IgD-negative memory B cell (primary cell): ENCODE results near the gene XAGE3. TPM values are rescaled to one million over a fixed set of nuclear protein-coding genes. Genes with fewer than 3 reads are reported as not detected.
"Not testable (repeated sequence)": the region's sequence is repeated elsewhere in the genome, so short reads cannot be mapped to it uniquely, and the experiment has no call there.

Experiments used
- H3K27ac Mint-ChIP-seq, 3 donors: one replicate each; pipeline ENCODE4 v1.8.0; 2020 to 2022; ENCODE audit warnings: mild to moderate bottlenecking in 3 of 3, mixed read lengths in 3 of 3, moderate library complexity in 1 of 3
- H3K27me3 Mint-ChIP-seq: one replicate; pipeline ENCODE4 v1.8.0; 2021; ENCODE audit warnings: mixed read lengths
- H3K36me3 Mint-ChIP-seq: one replicate; pipeline ENCODE4 v1.8.0; 2020; ENCODE audit warnings: mild to moderate bottlenecking, mixed read lengths
- H3K4me1 Mint-ChIP-seq, 3 donors: one replicate each; pipeline ENCODE4 v1.8.0; 2020 to 2022; ENCODE audit warnings: mixed read lengths in 3 of 3, mild to moderate bottlenecking in 1 of 3
- H3K4me3 Mint-ChIP-seq, 4 donors: one replicate each; pipeline ENCODE4 v1.8.0; 2020 to 2022; ENCODE audit warnings: mild to moderate bottlenecking in 4 of 4, mixed read lengths in 4 of 4, moderate library complexity in 3 of 4
- H3K9me3 Mint-ChIP-seq, 3 donors: one replicate each; pipeline ENCODE4 v1.8.0; 2020 to 2021; ENCODE audit warnings: mixed read lengths in 3 of 3, mild to moderate bottlenecking in 1 of 3
- polyA plus RNA-seq: library from polyadenylated mRNA; unstranded; fragments of 300-500 nt; fragmentation: Illumina TruSeq; gene quantifications from one replicate; pipeline ENCODE4 v1.2.3, GENCODE V29; 2021

Gene XAGE3
- polyA plus RNA-seq, 1 donor from 2014 or later, result not detected

DNA sequence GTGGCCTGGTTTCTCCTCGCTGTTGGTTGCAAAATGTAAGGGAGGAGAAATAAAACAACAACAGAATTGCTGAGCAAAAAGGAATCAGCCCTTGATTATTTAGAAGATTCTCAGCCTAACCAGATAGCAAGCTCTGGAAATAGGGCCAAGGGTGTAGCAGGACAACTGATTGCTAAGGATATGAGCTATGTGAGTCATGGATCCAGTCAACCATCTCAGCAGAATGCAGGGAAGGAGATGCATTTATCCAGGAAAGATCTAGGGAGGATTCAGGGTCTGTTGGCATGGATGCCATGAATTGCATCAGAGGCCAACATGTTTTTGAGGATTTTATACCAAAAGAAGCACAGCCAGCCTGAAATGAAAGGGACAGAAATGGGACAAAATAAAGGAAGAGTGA, 2.2 kb upstream of the XAGE3 start:
- peaks cover 5% of the 10 kb centered on the region for H3K27me3 Mint-ChIP-seq
- H3K27ac Mint-ChIP-seq, result no peak overlapping the region

GRCh38 chrX:52865343-52865998, 2.4 kb downstream of the XAGE3 start:
- Mint-ChIP-seq H3K27ac (no peak overlapping the region), H3K9me3 (peaks cover 0 to 2% (median 0%) of the 10 kb centered on the region in 3 donors), H3K36me3 (no peaks in the 10 kb centered on the region), H3K4me1 (no peaks in the 10 kb centered on the region), H3K4me3 (no peak overlapping the region), H3K27me3 (peaks cover 3% of the 10 kb centered on the region)

More for the DNA sequence above, 2.2 kb upstream of the XAGE3 start:
- Mint-ChIP-seq H3K4me1 (no peaks in the 10 kb centered on the region), H3K9me3 (no peaks in the 10 kb centered on the region), H3K36me3 (peaks cover under 1% of the 10 kb centered on the region), H3K4me3 (no peak overlapping the region)

DNA sequence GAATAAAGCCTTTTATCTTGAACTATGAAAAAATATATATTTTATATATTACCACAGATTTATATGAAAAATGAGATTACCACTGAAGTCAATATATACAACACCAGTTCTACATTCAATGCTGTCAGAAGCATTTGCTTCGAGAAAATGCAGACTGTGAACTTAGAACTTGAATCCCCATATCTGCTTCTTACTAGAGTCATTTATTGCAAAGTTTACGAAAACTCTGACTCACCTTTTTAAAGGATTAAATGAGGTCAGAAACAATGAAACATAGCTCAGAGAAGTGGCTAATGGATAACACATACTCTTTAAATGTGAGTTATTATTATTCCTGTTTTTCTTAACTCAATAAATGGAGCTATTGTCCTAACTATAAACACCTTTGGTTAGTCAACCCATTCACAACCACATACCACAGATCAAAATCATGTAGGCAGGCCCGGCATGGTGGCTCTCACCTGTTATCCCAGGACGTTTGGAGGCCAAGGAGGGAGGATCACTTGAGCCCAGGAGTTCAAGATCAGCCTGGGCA, 10.8 kb downstream of the XAGE3 start:
- not testable (repeated sequence) for H3K4me3 Mint-ChIP-seq, H3K9me3 Mint-ChIP-seq, H3K27ac Mint-ChIP-seq

DNA sequence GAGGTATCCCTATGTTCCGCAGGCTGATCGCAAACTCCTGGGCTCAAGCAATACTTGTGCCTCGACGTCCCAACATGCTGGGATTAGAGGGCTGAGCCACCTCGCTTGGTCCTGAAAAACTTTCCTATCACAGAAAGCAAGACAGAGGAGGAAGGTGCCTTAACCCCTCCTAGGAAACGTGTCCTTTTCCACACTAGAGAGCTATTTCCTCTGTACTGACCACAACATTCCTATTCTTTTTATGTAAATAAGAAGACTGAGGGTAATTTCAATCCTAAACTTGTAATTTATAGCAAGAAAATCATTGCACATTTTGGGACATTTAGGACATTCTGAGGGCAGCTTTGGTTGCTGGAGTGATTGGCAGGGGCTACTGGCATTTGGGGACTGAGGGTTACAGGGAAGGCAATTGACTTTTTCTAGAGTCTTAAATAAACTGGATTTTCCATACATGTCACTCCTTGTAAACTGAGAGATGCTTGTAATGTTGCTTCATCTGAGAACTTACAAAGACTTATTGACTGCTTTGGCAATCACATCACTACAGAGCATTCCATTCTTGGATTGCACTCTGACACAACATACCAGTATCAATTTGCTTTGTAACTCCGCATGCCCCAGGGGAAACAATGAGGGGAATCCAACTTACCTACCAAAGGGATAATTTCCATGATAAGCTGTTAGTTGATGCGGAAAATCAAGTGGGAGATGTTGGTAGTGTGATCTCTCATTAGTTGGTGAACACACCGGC, 15.6 kb downstream of the XAGE3 start:
- peak overlapping the region in 1 of 4 donors; percentile 37 for H3K4me3 Mint-ChIP-seq
- H3K4me1 Mint-ChIP-seq, result peaks cover 5 to 9% (median 7%) of the 10 kb centered on the region in 3 donors
- no peaks in the 10 kb centered on the region for H3K9me3 Mint-ChIP-seq
- H3K27me3 Mint-ChIP-seq, result peaks cover 10% of the 10 kb centered on the region
- H3K27ac Mint-ChIP-seq, result no peak overlapping the region
- no peaks in the 10 kb centered on the region for H3K36me3 Mint-ChIP-seq

More for the DNA sequence above, 10.8 kb downstream of the XAGE3 start:
- H3K4me1 Mint-ChIP-seq, H3K27me3 Mint-ChIP-seq, H3K36me3 Mint-ChIP-seq: not testable (repeated sequence)

- not testable (repeated sequence) for H3K4me1 Mint-ChIP-seq, H3K27ac Mint-ChIP-seq, H3K27me3 Mint-ChIP-seq, H3K4me3 Mint-ChIP-seq, H3K36me3 Mint-ChIP-seq, H3K9me3 Mint-ChIP-seq
These were observed 24.3 kb downstream of the XAGE3 start for GRCh38 chrX:52843619-52844018.

DNA sequence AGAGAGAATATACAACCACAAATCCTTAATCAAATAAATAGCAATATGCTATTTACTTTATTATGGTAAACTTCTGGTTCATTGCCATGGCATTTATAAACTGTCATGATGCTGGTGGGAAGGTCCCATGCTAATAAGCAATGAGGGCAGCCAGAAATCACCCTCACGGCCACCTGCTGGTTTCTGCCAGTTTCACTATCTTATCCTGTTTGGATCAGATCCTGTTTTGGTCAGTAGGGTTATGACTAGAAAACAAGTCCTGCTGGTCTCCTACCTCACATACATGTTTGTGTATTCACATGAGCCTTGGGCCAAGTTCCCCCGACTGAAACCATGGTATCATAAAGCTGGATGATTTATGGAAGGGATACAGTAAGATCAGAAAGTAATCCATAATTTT, 28.7 kb downstream of the XAGE3 start:
- no peaks in the 10 kb centered on the region for H3K4me1 Mint-ChIP-seq
- H3K9me3 Mint-ChIP-seq, result no peaks in the 10 kb centered on the region
- H3K4me3 Mint-ChIP-seq, result no peak overlapping the region
- no peak overlapping the region for H3K27ac Mint-ChIP-seq
- H3K36me3 Mint-ChIP-seq, result no peaks in the 10 kb centered on the region
- H3K27me3 Mint-ChIP-seq, result no peaks in the 10 kb centered on the region

DNA sequence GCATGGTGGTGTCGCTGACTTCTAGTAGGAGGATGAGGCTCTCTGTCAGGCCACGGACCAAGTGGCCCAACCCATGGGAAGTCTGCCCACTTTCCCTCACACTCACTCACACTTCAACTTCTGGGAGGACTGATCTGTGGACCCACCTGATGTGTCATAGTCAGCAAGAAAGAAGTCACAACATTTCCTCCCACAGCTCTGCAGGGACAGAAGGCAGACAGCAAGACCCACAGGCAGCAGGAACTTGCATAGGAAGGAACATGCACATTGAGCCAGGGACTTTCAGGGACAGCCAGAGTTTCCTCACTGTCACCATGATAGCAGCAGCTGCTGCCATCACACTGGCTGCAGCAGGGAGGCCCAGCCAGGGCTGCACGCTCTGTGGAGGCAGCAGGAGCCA, 37.3 kb downstream of the XAGE3 start:
- Mint-ChIP-seq H3K27me3 (peaks cover 2% of the 10 kb centered on the region), H3K36me3 (no peaks in the 10 kb centered on the region), H3K4me1 (no peaks in the 10 kb centered on the region), H3K9me3 (no peaks in the 10 kb centered on the region), H3K4me3 (no peak overlapping the region), H3K27ac (no peak overlapping the region)

DNA sequence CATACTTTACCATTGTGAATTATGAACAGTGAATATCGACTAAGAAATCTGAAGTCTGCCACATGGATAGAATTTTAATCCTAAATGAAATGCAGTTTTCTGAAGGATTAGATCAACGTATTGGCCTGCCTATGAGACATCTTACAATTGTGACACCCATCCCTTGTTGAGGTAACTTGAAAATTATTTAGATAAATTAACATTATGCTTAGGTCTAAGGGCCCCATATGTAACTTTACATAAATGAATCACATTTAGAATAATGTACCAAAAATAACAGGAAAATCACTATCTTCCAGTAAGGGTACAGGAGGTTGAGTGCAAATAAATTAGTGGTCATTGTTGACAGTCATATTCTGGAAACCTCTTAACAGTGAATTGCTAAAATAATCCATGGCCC, 43.3 kb downstream of the XAGE3 start:
- H3K27ac Mint-ChIP-seq, result no peak overlapping the region
- H3K9me3 Mint-ChIP-seq, result no peaks in the 10 kb centered on the region
- no peak overlapping the region for H3K4me3 Mint-ChIP-seq
- peaks cover 7% of the 10 kb centered on the region for H3K27me3 Mint-ChIP-seq
- no peaks in the 10 kb centered on the region for H3K36me3 Mint-ChIP-seq
- peaks cover 0 to 2% (median 0%) of the 10 kb centered on the region in 3 donors for H3K4me1 Mint-ChIP-seq

DNA sequence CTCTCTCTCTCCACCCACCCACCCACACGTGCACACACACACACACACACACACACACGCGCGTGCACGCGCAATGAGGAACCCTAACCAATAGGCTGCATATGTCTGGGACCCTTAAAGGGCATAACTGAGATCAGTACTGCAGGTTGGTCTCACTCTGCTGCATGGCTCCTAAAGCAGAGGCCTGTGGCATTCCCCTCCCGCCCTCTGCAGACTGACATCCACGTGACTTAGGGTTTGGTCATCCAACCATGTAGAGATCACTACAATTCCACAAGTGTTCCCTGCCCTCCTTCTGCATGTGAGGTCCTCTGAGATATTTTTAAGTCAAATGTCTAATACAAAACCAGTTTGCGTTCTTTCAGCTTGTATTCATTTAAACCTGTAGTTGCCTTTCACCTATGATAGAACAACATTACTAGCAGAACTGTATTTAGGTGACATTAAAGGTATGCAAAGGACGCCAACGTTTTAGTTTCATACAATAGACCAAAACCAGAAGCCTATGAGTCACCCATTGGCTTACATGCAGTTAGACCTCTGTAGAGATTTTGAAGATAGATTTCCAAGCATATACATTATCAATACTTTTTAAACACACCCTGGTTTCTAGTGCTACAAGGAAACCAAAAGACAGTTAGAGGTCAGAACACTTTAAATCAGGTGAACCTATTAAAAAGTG, 46.7 kb downstream of the XAGE3 start:
- Mint-ChIP-seq H3K4me1 (peaks cover 0 to 2% (median 0%) of the 10 kb centered on the region in 3 donors), H3K36me3 (no peaks in the 10 kb centered on the region), H3K4me3 (no peak overlapping the region), H3K27ac (no peak overlapping the region), H3K9me3 (no peaks in the 10 kb centered on the region), H3K27me3 (peaks cover 9% of the 10 kb centered on the region)

DNA sequence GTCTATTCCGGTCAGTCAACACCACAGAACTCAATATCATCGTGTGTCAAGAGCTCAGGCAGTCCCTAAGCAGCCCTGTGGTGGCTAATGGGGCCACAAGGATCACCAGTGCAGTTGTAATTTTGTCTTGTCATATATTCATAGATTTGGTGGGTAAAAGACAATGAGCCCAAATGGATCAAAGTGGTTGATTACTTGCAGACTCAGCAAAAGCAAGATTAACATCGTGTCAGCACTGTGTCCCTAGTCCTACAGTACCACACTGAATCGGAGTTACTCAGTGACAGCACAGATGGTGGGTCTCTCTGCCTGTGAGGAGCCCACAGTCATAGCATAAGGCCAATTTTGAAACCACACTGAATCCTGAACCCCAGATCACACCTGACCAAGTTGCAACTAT, 48.1 kb downstream of the XAGE3 start:
- no peaks in the 10 kb centered on the region for H3K9me3 Mint-ChIP-seq
- H3K27ac Mint-ChIP-seq, result no peak overlapping the region
- H3K4me3 Mint-ChIP-seq, result no peak overlapping the region
- no peaks in the 10 kb centered on the region for H3K36me3 Mint-ChIP-seq
- H3K4me1 Mint-ChIP-seq, result peaks cover 0 to 2% (median 0%) of the 10 kb centered on the region in 3 donors
- H3K27me3 Mint-ChIP-seq, result peaks cover 9% of the 10 kb centered on the region

Other genes starting within 250 kb of the XAGE3 start
- not detected for gene SSX7, start 213.2 kb downstream of the XAGE3 start, polyA plus RNA-seq
- not detected for gene SSX2, start 160.9 kb downstream of the XAGE3 start, polyA plus RNA-seq
- not detected for gene SSX2B, start 116.8 kb downstream of the XAGE3 start, polyA plus RNA-seq
- gene SPANXN5, start 70.7 kb downstream of the XAGE3 start, polyA plus RNA-seq, result not detected
- not detected for gene XAGE5, start 56.8 kb downstream of the XAGE3 start, polyA plus RNA-seq
- 7.4 TPM for gene FAM156B, start 29.2 kb upstream of the XAGE3 start, polyA plus RNA-seq
- 3.8 TPM for gene FAM156A, start 90.4 kb upstream of the XAGE3 start, polyA plus RNA-seq
- gene GPR173, start 180.7 kb upstream of the XAGE3 start, polyA plus RNA-seq, result not detected
- 19.3 TPM for gene TSPYL2, start 214.3 kb upstream of the XAGE3 start, polyA plus RNA-seq
- gene KANTR, start 226.1 kb upstream of the XAGE3 start, polyA plus RNA-seq, result 1.9 TPM